NCI-H510A treated with DMSO at 0.1 percent for 48 hours (cell line): ENCODE results near the gene UBE2Q1.
"Not testable (repeated sequence)": the region's sequence is repeated elsewhere in the genome, so short reads cannot be mapped to it uniquely, and the experiment has no call there.

Source experiments
- DNase-seq: peaks from one replicate; lab custom pipeline; 2025; lab: John Stamatoyannopoulos, UW

The UBE2Q1 gene

DNA sequence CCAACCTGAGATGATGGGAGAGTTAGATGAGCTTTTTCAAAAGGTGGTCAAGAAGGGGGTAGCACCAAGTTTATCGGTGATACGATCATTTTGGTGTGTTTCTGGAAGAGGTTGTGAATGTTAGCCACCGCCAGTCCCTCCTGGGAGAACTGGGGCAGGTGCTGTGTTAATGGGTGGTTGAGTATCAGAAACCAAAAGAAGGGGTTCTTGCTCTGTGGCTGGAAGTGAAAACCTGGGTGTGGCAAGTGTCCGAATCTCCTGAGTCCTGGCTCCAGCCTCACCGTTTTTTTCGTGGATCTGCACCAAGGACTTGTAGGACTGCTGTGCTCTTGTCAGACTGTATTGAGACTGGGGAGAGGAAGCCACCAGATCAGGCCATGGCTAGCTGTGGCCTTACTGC lies 7.8 kb downstream of the UBE2Q1 start:
- DNase-seq = no peak

- DNase-seq = no peak
These were observed 8.4 kb downstream of the UBE2Q1 start for GRCh38 chr1:154550070-154550469.

GRCh38 chr1:154549202-154549770 lies 9.2 kb downstream of the UBE2Q1 start:
- DNase-seq = no peak

DNA sequence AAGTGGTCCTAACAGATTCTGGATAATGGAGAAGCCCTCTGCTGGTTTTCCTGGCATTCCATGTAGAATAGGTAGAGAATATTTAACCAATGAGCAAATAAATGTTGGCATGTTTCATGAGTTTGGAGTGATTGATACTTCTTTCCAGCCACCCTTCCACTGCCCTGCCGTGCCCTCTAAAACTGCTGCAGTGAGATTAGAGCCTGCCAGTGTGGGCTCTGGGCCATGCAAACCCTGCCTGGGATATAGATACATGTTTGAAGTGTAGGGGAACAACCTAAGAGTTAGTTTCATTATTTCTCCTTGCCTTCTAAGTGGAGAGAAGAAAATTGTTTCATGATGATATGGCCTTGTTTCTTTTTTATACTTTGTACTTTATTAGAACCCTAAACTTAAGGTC lies 10.4 kb downstream of the UBE2Q1 start:
- no peak for DNase-seq

DNA sequence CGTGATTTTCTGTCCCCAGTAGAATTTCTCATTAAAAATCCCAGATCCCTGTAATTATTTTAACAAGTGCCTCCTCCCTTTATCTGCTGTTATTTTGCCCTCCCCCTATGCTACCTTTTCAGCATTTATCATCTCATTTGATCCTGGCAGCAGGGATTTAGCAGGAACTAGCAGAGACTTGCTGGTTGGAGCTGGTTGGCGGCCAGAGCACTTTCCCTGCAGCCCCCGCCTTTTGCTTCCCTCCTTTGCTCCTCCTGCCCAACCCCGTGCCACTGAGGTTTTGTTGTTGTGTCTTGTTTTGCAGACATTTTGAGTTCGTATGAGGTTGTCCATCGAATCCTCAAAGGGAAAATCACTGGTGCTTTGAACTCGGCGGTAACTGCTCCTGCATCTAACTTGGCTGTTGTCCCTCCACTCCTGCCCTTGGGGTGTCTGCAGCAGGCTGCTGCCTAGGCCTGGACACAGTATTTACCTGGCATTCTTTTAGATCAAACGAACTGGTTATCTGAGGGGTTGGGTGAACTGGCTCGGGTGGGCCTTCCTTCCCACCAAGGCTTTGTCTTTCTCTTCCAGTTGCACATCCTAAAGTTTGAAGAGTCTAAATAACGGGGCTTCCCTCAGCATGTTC lies 11.2 kb downstream of the UBE2Q1 start:
- no peak for DNase-seq

GRCh38 chr1:154546264-154547063 lies 12.0 kb downstream of the UBE2Q1 start:
- peak; percentile 39 for DNase-seq

DNA sequence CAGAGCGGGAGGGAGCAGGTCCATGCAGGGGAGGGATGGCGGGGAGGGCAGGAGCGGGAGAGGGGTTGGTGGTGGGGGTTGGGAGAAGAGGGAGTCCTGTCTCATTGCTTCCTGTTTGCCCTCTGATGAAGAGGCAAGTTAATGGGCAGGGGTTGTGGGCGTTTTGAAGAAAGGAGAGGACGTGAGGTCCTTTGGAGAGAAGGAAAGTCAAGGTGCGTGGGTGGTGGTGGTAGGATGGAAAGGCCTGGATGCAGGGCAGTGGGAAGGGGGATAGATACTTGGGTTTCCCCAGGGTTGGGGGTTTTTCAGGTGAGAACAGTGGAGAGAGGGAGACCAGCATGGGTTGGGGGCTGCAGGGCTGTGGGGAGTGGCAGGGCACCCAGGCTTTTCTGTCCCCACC lies 17.2 kb downstream of the UBE2Q1 start:
- DNase-seq = no peak

DNA sequence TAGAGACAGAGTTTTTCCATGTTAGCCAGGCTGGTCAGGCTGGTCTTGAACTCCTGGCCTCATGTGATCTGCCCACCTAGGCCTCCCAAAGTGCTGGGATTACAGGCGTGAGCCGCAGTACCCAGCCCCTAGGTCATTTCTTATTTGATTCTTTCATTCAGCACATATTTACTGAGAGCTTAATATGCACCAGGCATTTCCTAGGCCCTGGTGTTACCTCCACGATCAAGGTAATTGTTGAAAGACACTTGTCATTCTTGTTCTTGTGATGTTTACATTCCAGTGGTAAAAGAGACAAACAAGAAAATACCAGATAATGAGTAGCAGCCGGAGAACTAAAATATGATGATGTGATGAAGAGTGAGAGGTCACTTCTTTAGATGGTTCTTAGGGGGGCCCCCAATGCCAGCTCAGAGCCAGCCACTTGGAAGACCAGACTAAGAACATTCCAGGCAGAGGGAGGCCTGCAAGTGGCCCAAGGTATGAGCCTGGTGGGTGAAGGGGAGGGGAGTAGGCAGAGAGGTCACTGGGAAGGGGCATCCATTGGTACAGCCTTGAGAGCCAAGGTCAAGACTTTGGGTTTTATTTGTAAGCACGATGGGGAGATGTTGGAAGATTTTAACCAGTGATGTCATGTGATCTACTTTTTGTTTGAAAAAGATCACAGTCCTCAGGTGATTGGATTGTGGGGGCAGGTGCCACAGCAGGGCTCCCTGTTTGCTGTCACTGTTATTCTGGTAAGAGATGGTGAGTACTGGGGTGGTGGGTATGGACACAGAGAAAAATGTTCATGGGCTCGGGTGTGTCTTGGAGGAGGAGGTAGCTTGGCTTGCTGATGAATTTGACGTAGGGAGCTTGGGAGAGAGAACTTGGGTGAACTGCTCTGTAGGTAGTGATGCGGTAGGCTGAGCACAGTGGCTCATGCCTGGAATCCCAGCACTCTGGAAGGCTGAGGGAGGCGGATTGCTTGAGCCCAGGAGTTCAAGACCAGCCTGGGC lies 18.7 kb downstream of the UBE2Q1 start:
- DNase-seq = no peak

DNA sequence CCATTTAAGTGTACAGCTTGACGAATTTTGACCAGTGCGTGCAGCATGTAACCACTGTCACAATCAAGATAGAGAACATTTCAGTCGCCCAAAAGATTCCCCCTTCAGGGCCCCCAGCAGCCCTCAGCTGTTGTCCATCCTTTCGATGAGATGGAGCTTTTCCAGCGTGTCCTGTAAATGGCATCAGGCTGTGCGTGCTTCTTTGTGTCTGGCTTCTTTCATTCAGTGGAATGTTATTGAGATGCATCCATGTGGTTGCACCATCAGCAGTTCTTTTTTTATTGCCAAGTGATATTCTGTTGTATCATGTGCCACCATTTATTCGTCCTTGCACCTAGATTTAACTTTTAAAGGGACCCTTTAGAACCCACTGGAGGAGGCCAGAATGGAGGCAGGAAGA lies 21.9 kb downstream of the UBE2Q1 start:
- DNase-seq = no peak

DNA sequence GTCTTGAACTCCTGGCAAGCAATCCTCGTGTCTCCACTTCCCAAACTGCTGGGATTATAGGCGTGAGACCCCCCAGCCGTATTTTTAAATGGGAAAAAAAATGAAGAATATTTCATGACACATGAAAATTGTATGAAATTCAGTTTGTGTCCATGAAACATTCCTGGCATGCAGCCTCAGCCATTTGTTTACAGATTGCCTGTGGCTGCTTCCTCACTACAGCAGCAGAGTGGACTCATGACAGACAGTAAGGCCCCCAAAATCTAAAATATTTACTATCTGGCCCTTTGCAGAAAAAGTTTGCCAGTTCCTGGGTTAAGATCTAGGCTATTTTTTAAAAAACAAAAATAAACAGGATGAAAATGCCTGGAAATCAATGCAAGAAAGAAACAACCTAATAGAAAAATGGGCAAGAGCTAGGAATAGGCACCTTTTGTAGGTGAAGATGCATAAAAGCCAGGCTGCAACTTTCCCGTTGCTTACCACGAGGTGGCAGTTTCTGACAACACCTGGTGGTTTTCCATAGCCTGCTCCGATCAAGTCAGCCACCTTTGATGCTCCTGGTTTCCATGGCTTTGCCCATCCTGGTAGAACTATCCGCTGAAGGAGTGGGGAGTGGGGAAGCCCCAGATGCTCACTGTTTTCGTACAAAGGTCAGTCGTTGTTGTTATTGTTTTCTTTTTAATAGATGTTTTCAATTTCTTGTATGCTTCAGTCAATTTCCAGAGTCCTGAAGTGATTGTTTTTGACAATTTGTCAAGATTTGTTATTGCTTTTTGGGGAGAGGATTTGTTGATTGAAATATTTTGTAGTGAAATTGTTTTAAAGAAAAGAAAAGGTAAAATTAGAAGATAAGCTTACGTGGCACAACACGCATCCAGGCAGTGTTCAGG lies 24.3 kb downstream of the UBE2Q1 start:
- DNase-seq = peak; percentile 79

- DNase-seq = not testable (repeated sequence)
These were observed 26.5 kb downstream of the UBE2Q1 start for GRCh38 chr1:154531950-154532349.

GRCh38 chr1:154529308-154529707 lies 29.2 kb downstream of the UBE2Q1 start:
- DNase-seq = no peak

DNA sequence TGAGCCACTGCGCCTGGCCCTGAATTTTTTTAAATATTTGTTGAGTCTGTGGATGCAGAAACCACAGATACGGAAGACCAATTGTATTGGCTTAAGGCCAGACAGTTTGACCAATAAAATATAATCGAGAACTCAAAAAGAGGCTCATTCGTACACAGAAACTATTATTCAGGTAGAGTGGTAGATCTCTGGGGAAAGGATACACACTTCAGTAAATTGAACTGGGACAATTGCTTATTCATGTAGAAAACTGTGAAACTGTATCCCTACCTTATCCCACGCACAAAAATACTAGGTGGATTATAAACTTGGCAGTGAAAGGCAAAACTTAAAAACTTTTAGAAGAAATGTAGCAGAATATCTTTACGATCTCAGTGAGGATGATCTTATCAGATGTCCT lies 31.3 kb downstream of the UBE2Q1 start:
- DNase-seq = no peak

- no peak for DNase-seq
These were observed 33.6 kb downstream of the UBE2Q1 start for GRCh38 chr1:154524881-154525280.

- DNase-seq = no peak
These were observed 36.8 kb downstream of the UBE2Q1 start for GRCh38 chr1:154521695-154522094.

- DNase-seq = no peak
These were observed 38.1 kb downstream of the UBE2Q1 start for GRCh38 chr1:154520333-154520732.

GRCh38 chr1:154519591-154519991 lies 38.9 kb downstream of the UBE2Q1 start:
- no peak for DNase-seq

DNA sequence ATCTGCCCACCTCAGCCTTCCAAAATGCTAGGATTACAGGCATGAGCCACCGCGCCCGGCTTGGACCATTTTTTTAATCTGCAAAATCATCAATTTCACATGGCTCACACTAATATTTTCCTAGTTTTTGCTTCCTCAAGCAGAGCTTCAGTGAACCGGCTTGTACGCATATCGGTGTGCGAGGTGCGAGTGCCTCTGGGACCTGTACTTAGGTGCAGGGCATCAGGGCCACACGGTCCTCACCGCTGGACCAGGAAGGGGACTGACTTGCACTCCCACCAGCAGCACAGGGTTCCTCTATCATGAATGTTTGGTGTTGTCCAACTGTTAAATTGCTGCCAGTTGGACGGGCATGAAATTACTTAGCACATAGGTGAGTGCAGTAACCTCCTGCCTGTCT lies 40.8 kb downstream of the UBE2Q1 start:
- DNase-seq = no peak

- no peak for DNase-seq
These were observed 44.4 kb downstream of the UBE2Q1 start for GRCh38 chr1:154514066-154514553.

DNA sequence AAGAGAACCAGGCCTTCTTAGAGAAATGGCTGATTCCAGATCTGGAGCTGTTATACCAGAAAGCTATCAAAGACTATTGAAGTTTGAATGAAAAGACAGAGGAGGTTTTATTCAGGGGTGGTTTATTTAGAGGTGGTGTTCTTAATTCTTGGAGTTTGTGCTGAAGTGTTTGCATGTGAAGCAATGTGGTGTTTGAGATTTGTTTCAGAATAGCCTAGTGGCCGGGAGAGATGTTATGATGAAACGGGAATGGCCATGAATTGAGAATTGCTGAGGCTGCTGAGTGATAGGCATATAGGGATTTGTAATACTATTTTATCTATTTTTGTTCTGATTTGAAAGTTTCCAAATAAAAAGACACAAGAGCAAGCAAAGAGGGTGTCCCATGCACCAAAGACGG lies 45.7 kb downstream of the UBE2Q1 start:
- no peak for DNase-seq

- no peak for DNase-seq
These were observed 54.6 kb downstream of the UBE2Q1 start for GRCh38 chr1:154503898-154504297.
